HG03521 (cell line): ENCODE results near the gene CCDC3.

Experiments
- ATAC-seq: cut with Tn5 transposase; IDR thresholded peaks from one replicate; pipeline ENCODE4 v1.9.1; 2021; ENCODE audit warnings: mild to moderate bottlenecking, moderate library complexity; ENCODE audit not compliant: unreplicated experiment

Gene CCDC3

GRCh38 chr10:12965571-12965970, 35.9 kb downstream of the CCDC3 start:
- ATAC-seq: no peak

GRCh38 chr10:12962556-12962955, 39.0 kb downstream of the CCDC3 start:
- ATAC-seq: no peak

- no peak for ATAC-seq
Observed at GRCh38 chr10:12961416-12962205, 39.9 kb downstream of the CCDC3 start.

DNA sequence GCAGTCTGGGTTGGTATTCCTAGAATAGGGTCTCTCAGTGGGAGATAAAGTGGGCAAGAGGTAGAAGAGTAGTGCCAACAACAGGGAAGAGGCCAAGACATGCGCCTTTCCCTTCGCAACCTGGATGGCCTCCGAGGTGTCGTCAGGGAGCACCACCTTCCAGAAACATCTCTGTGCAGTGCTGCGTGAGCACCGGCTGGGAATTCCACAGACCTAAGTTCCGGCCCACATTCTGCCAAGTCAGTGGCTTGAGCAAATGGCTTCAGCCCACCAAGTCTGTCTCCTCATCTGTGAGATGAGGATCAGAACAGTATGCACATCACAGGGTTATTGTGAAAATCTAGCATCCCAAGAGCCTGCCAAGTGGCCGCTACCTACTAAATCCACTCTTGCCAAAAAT, 40.6 kb downstream of the CCDC3 start:
- ATAC-seq: no peak

GRCh38 chr10:12960334-12960898, 41.1 kb downstream of the CCDC3 start:
- ATAC-seq: no peak

GRCh38 chr10:12958546-12959110, 42.9 kb downstream of the CCDC3 start:
- ATAC-seq: no peak

GRCh38 chr10:12957081-12957480, 44.4 kb downstream of the CCDC3 start:
- no peak for ATAC-seq

GRCh38 chr10:12954866-12955265, 46.6 kb downstream of the CCDC3 start:
- no peak for ATAC-seq

GRCh38 chr10:12950583-12951128, 50.9 kb downstream of the CCDC3 start:
- ATAC-seq: no peak

DNA sequence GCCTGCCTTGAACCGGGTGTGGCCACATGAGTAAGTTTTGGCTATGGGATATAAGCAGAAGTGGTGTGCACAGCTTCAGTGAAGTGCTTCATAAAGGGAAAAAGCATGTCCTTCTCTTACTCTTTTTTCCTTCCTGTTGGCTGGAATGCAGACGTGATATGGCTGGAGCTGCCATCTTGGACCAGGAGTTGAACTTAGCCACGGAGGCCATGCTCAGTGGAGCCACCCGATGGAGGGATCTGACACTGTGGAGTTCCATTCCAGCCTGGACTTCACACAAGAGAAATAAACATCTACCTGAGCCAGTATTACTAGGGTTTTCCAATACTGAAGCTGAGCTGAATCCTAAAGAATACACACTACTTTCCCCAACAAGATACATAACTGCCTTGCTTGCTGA, 52.3 kb downstream of the CCDC3 start:
- ATAC-seq: no peak

DNA sequence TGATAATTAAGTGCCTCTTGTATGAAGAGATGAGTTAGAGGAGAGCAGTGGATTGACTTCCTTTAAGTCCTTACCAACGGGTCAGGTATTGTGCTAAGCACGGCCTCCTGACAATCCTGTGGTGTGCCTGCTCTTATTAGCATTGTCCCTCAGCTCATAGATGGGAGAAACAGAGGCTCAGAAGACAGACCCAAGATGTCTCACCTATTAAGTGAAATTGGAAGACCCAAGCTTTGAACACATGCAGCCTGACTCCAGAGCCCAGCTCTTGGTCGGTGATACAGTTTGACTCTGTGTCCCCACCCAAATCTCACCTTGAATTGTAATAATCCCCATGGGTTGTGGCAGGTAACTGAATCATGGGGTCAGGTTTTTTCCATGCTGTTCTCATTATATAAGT, 53.8 kb downstream of the CCDC3 start:
- no peak for ATAC-seq

- no peak for ATAC-seq
Observed at GRCh38 chr10:12946372-12946771, 55.1 kb downstream of the CCDC3 start.

- ATAC-seq: no peak
Observed at GRCh38 chr10:12945690-12946359, 55.7 kb downstream of the CCDC3 start.

GRCh38 chr10:12944931-12945330, 56.6 kb downstream of the CCDC3 start:
- ATAC-seq: no peak

- no peak for ATAC-seq
Observed at GRCh38 chr10:12943425-12943824, 58.1 kb downstream of the CCDC3 start.

DNA sequence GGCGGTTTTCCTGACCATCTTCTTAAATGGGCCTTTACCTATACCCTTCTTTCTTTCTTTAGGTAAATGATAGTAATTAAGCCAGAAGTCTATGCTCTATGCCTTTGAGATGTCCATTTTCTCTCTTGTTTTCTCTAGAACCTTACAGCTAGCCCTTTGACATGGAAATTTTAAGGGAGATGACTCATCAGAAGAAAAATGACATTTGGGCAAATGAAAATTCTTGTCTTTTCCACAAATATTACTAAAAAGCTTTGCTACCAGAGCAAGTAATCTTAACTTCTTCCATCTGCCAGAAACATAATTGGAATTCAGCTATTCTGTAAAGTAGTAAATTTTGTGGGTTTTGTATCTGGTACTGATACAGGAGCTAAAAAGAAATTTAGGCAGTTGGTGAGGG, 59.5 kb downstream of the CCDC3 start:
- no peak for ATAC-seq

- ATAC-seq: no peak
Observed at GRCh38 chr10:12940791-12941190, 60.7 kb downstream of the CCDC3 start.

- no peak for ATAC-seq
Observed at GRCh38 chr10:12938271-12938670, 63.2 kb downstream of the CCDC3 start.

DNA sequence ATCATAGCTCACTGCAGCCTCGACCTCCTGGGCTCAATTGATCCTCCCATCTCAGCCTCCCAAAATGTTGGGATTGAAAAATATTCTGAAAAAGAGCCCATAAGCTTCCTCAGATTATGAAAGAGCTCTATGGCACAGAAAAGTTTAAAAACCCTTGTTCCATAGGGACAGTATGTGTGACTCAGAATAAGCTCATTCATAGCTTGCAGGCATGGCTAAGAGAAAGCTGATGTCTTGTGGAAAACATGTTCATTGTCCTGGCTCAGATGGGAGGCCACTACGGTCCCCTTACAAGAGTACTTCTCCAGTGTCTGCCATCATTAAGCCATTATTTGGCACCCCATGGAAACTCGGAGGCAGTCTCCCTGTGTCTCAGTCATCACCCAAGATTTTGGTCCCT, 64.0 kb downstream of the CCDC3 start:
- no peak for ATAC-seq

- ATAC-seq: no peak
Observed at GRCh38 chr10:12934777-12935176, 66.7 kb downstream of the CCDC3 start.

GRCh38 chr10:12929381-12929780, 72.1 kb downstream of the CCDC3 start:
- ATAC-seq: no peak

DNA sequence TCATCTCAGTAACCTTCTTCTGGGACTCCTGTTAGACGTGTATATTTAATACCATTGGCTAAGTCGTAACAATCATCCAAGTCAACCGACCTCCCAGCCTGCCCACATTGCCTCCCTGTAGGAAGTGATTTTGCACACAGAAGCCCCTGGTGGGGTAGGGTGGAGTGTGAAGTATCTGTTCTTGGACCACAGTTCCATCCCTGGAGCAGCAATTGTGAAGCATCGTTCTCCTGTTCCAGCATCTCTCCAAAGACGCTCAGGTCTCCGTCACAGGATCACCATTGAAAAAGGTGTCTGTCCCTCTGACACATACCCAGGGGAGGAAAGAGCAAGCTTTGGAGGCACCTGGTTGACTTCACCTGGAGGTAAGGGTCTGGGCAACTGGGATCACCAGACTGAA, 72.9 kb downstream of the CCDC3 start:
- no peak for ATAC-seq
